HepG2 (cell line): ENCODE measurements around the gene ST8SIA1. TPM values are rescaled to one million over a fixed set of nuclear protein-coding genes. Genes with fewer than 3 reads are reported as not detected.

Source experiments
- ATAC-seq: fragments of 200-7000 bp; cut with Tn5 transposase; 3 replicates; pipeline ENCODE4 v1.9.1; 2020; ENCODE audit warnings: mild to moderate bottlenecking, moderate library complexity
- BruUV-seq: library from RNA; stranded (reverse); fragments of 400-500 nt; replicated peaks from 2 replicates; lab custom pipeline; 2021; lab: Mats Ljungman, UMichigan
- CTCF ChIA-PET: fragments of 300-600 bp; formaldehyde crosslinking; extraction: SDS; loops from one replicate; lab custom pipeline; 2021; ENCODE audit warnings: low total read pairs, inconsistent platforms, low intra/inter-chr PET ratio; lab: Yijun Ruan, JAX
- POLR2A ChIA-PET: fragments of 350-600 bp; sonication (Branson Sonifier 250); formaldehyde crosslinking; loops from one replicate; lab custom pipeline; 2020; ENCODE audit warnings: antibody characterized with exemption, inconsistent platforms; lab: Yijun Ruan, JAX
- DNase-seq: peaks from one replicate; pipeline ENCODE4 v3.0.0-alpha.2; 2015; ENCODE audit warnings: low spot score
- FAIRE-seq: peaks from 3 replicates; lab custom pipeline; 2011; peaks lifted over from hg19 to GRCh38; lab: Jason Lieb, UNC
- H2AFZ ChIP-seq: one replicate; pipeline ENCODE4 v1.6.1; 2011; ENCODE audit warnings: low read length, inconsistent platforms
- H3K27ac ChIP-seq: fragments of 300-600 bp; 3 replicates; pipeline ENCODE4 v1.8.0; 2011; ENCODE audit warnings: mixed run types, mild to moderate bottlenecking, mixed read lengths, low read length, inconsistent platforms; ENCODE audit not compliant: insufficient read depth; ENCODE audit errors: extremely low read length
- H3K27me3 ChIP-seq, 2 experiments: fragments of 200-600 bp in 1 of 2; 2 replicates in 1 of 2; 3 replicates in 1 of 2; pipeline versions ENCODE4 v1.6.0 to v1.8.0; 2011; ENCODE audit warnings: low read length in 2 of 2, mild to moderate bottlenecking in 2 of 2, moderate library complexity in 2 of 2, inconsistent platforms in 1 of 2; ENCODE audit not compliant: insufficient read depth in 2 of 2, control insufficient read depth in 1 of 2
- H3K36me3 ChIP-seq, 2 experiments: fragments of 200-600 bp in 1 of 2; replicated peaks in 1 of 2; 2 replicates in 1 of 2; 3 replicates in 1 of 2; pipeline versions ENCODE4 v1.5.1 to v1.8.0; 2011; ENCODE audit warnings: low read length in 2 of 2, inconsistent platforms in 1 of 2; ENCODE audit not compliant: insufficient read depth in 2 of 2, control insufficient read depth in 1 of 2
- H3K4me1 ChIP-seq: 2 replicates; pipeline ENCODE4 v1.5.1; 2012; ENCODE audit warnings: low read length, inconsistent platforms; ENCODE audit not compliant: insufficient read depth
- H3K4me2 ChIP-seq: 2 replicates; pipeline ENCODE4 v1.6.0; 2011; ENCODE audit warnings: low read depth, low read length, inconsistent platforms
- H3K4me3 ChIP-seq, 3 experiments: fragments of 200-600 bp in 1 of 3; sonication (generic), shearing (Covaris generic) in 1 of 3; replicated peaks in 1 of 3; 2 replicates each; pipeline ENCODE4 v1.5.1; 2011 to 2016; ENCODE audit warnings: low read length in 3 of 3, inconsistent platforms in 2 of 3, low read depth in 2 of 3, mild to moderate bottlenecking in 2 of 3, control low read depth in 1 of 3, mixed read lengths in 1 of 3; ENCODE audit not compliant: insufficient read depth in 1 of 3
- H3K79me2 ChIP-seq: one replicate; pipeline ENCODE4 v1.6.1; 2011; ENCODE audit warnings: low read length, inconsistent platforms; ENCODE audit not compliant: insufficient read depth
- H3K9ac ChIP-seq: 2 replicates; pipeline ENCODE4 v1.6.0; 2011; ENCODE audit warnings: mild to moderate bottlenecking, low read depth, low read length, inconsistent platforms; ENCODE audit not compliant: insufficient read depth
- H3K9me3 ChIP-seq: 2 replicates; pipeline ENCODE4 v1.5.1; 2012; ENCODE audit warnings: mild to moderate bottlenecking, low read length
- H4K20me1 ChIP-seq: 2 replicates; pipeline ENCODE4 v1.6.0; 2011; ENCODE audit warnings: inconsistent platforms, mild to moderate bottlenecking, low read length, moderate library complexity; ENCODE audit not compliant: insufficient read depth
- ATRX ChIP-seq: sonication (generic); formaldehyde crosslinking; IDR thresholded peaks from 2 replicates; pipeline ENCODE4 v1.4.0; 2020; ENCODE audit warnings: missing genetic modification reagents, borderline replicate concordance
- CHCHD3 ChIP-seq: sonication (generic); formaldehyde crosslinking; IDR thresholded peaks from 2 replicates; pipeline ENCODE4 v1.8.0; 2022; ENCODE audit warnings: mild to moderate bottlenecking, missing genetic modification reagents, moderate library complexity
- CREM ChIP-seq, 2 experiments: sonication (generic) in 1 of 2; formaldehyde crosslinking in 1 of 2; IDR thresholded peaks; 2 replicates each; pipeline versions ENCODE4 v1.4.0 to v1.6.1; 2016 to 2020; ENCODE audit warnings: antibody characterized with exemption in 1 of 2, mild to moderate bottlenecking in 1 of 2, missing genetic modification reagents in 1 of 2
- HDAC1 ChIP-seq: sonication (generic); formaldehyde crosslinking; IDR thresholded peaks from 2 replicates; pipeline ENCODE4 v1.5.1; 2020; ENCODE audit warnings: mild to moderate bottlenecking, missing genetic modification reagents
- HDAC2 ChIP-seq: sonication (generic); formaldehyde crosslinking; IDR thresholded peaks from 2 replicates; pipeline ENCODE4 v1.4.0; 2020; ENCODE audit warnings: missing genetic modification reagents
- HOMEZ ChIP-seq: IDR thresholded peaks from 2 replicates; pipeline ENCODE4 v1.6.1; 2016; ENCODE audit warnings: low read depth
- HOXD1 ChIP-seq: sonication (generic); formaldehyde crosslinking; IDR thresholded peaks from 2 replicates; pipeline ENCODE4 v1.5.0; 2020; ENCODE audit warnings: missing genetic modification reagents
- KAT8 ChIP-seq: IDR thresholded peaks from 2 replicates; pipeline ENCODE4 v1.6.1; 2016; ENCODE audit warnings: missing genetic modification reagents, missing compliant biosample characterization
- RFXANK ChIP-seq: IDR thresholded peaks from 2 replicates; pipeline ENCODE4 v1.6.1; 2016
- SP4 ChIP-seq: sonication (generic); formaldehyde crosslinking; IDR thresholded peaks from 2 replicates; pipeline ENCODE4 v1.8.1; 2023; ENCODE audit warnings: mild to moderate bottlenecking, missing genetic modification reagents
- TCF7 ChIP-seq: sonication (generic); IDR thresholded peaks from 2 replicates; pipeline ENCODE4 v1.6.1; 2016; ENCODE audit warnings: antibody characterized with exemption, low read depth
- TFDP2 ChIP-seq: sonication (generic); formaldehyde crosslinking; IDR thresholded peaks from 2 replicates; pipeline ENCODE4 v1.4.0; 2020; ENCODE audit warnings: missing genetic modification reagents
- ZFP82 ChIP-seq: sonication (generic); formaldehyde crosslinking; IDR thresholded peaks from 2 replicates; pipeline ENCODE4 v1.5.1; 2020; ENCODE audit warnings: mild to moderate bottlenecking, missing genetic modification reagents, borderline replicate concordance
- ZNF3 ChIP-seq: IDR thresholded peaks from 2 replicates; pipeline ENCODE4 v1.7.0; 2017; ENCODE audit warnings: inconsistent platforms
- ZNF318 ChIP-seq: sonication (generic); formaldehyde crosslinking; IDR thresholded peaks from 2 replicates; pipeline ENCODE4 v1.4.0; 2020; ENCODE audit warnings: mild to moderate bottlenecking, missing genetic modification reagents
- ZNF501 ChIP-seq: sonication (generic); formaldehyde crosslinking; IDR thresholded peaks from 2 replicates; pipeline ENCODE4 v1.5.1; 2020; ENCODE audit warnings: mild to moderate bottlenecking, moderate library complexity, missing genetic modification reagents
- WGBS: methylation state at CpG from one replicate; pipeline ENCODE4 v1.1.6; 2017; ENCODE audit warnings: low lambda C conversion rate; 5-methylcytosine and 5-hydroxymethylcytosine counted together
- in situ Hi-C: cut with HindIII; loops from 2 replicates; pipeline ENCODE4 v1.10.0; 2017; ENCODE audit warnings: low pct_unique_long_range_greater_than_20kb; ENCODE audit not compliant: extremely low pct_ligation_motif_present
- intact Hi-C: fragments of 100-400 bp; cut with micrococcal nuclease; formaldehyde crosslinking; loops from one replicate; pipeline ENCODE4 v1.10.0; 2022; ENCODE audit not compliant: unreplicated experiment
- polyA plus RNA-seq, 8 experiments: library from polyadenylated mRNA; depleted of rRNA in 3 of 8; stranded (reverse) in 7 of 8; unstranded in 1 of 8; fragments of >200 nt; fragmentation: Illumina TruSeq in 4 of 8; extraction: Trizol in 4 of 8; gene quantifications; 2 replicates each; pipeline versions ENCODE4 v1.2.1 to v1.2.3, GENCODE V29; 2011 to 2016; ENCODE audit warnings: low read depth in 4 of 8, missing spikeins in 1 of 8, mixed read lengths in 1 of 8; ENCODE audit not compliant: insufficient read depth in 1 of 8
- total RNA-seq, 5 experiments: library from RNA; depleted of rRNA; stranded (reverse); fragments of >200 nt; fragmentation: Illumina TruSeq; extraction: Trizol; gene quantifications; 2 replicates each; pipeline ENCODE4 v1.2.3, GENCODE V29; 2016; ENCODE audit warnings: low read depth in 1 of 5

The ST8SIA1 gene
- total and polyA plus RNA-seq, 2 of the 13 experiments (the other 11 are each of a cell fraction or from before 2014, with no cell fraction given) = not detected

GRCh38 chr12:22230280-22230794 is 104.2 kb downstream of the ST8SIA1 start:
- Histone ChIP-seq H3K27ac (no peak overlapping the region), H4K20me1 (no peaks in the 10 kb centered on the region), H3K4me2 (no peak overlapping the region), H3K27me3 (0 out of 5 replicates have a peak, but pooled peaks cover 0 to 2% of the 10 kb centered on the region in 2 experiments), H3K36me3 (no peaks in the 10 kb centered on the region), H3K9ac (no peak overlapping the region), H3K79me2 (no peaks in the 10 kb centered on the region), H3K4me3 (no peak overlapping the region), H3K9me3 (no peaks in the 10 kb centered on the region), H2AFZ (no peak overlapping the region), H3K4me1 (no peaks in the 10 kb centered on the region)
- CTCF ChIA-PET = no interaction called here
- DNase-seq (no peak), ATAC-seq (no peak), FAIRE-seq (no peak)
- WGBS = 0% methylated on average over 2 of the region's 2 CpGs
- intact Hi-C loops = loop anchor here (1.0 kb wide), 1 partner anchor 44 kb away; no protein-coding TSS in a partner anchor
- BruUV-seq = no TSS peak
- POLR2A ChIA-PET = no interaction called here
- in situ Hi-C loops = no loop called here
- TF ChIP-seq HDAC1 = no peak
- no peak for TF ChIP-seq SP4 (CRISPR knock-in tag)
- no peak for TF ChIP-seq ZNF501 (CRISPR knock-in tag)
- TF ChIP-seq CHCHD3 = no peak
- TF ChIP-seq KAT8 (CRISPR knock-in tag) = no peak
- TF ChIP-seq CREM (IDR thresholded peaks at IDR 0.05) = no peak
- no peak for TF ChIP-seq CREM (CRISPR knock-in tag; IDR thresholded peaks at IDR 0.05)
- TF ChIP-seq ATRX (CRISPR knock-in tag) = no peak
- TF ChIP-seq RFXANK = no peak
- TF ChIP-seq TFDP2 (CRISPR knock-in tag) = no peak
- TF ChIP-seq TCF7 = no peak
- TF ChIP-seq HOXD1 (CRISPR knock-in tag) = no peak
- no peak for TF ChIP-seq HDAC2 (CRISPR knock-in tag)
- TF ChIP-seq ZNF3 = no peak
- no peak for TF ChIP-seq HOMEZ
- TF ChIP-seq ZFP82 (CRISPR knock-in tag) = no peak
- TF ChIP-seq ZNF318 (CRISPR knock-in tag) = no peak
